Choroid plexus epithelial cell (primary cell): ENCODE measurements around the gene VSTM2B.

ENCODE experiments used
- DNase-seq: peaks from one replicate; pipeline ENCODE4 v3.0.0-alpha.2; 2010; ENCODE audit warnings: low read depth
- H3K4me3 ChIP-seq: 2 replicates; pipeline ENCODE4 v1.5.1; 2011; ENCODE audit warnings: low read depth, mild to moderate bottlenecking, control low read depth, low read length, moderate library complexity
- CTCF ChIP-seq: conservative IDR thresholded peaks from 2 replicates; pipeline ENCODE4 v1.5.1; 2011; ENCODE audit warnings: low read depth, mild to moderate bottlenecking, control low read depth, inconsistent platforms, low read length, moderate library complexity

VSTM2B gene

GRCh38 chr19:29519931-29520330 lies 5.9 kb upstream of the VSTM2B start:
- H3K4me3 ChIP-seq, result no peak overlapping the region
- no peak for TF ChIP-seq CTCF
- no peak for DNase-seq

- H3K4me3 ChIP-seq, result no peak overlapping the region
- DNase-seq, result no peak
- no peak for TF ChIP-seq CTCF
Measured at GRCh38 chr19:29520390-29520789, 5.4 kb upstream of the VSTM2B start.

- no peak for DNase-seq
- H3K4me3 ChIP-seq, result no peak overlapping the region
- no peak for TF ChIP-seq CTCF
Measured at GRCh38 chr19:29521291-29522075, 4.3 kb upstream of the VSTM2B start.

- no peak for TF ChIP-seq CTCF
- no peak overlapping the region for H3K4me3 ChIP-seq
- DNase-seq, result no peak
Measured at GRCh38 chr19:29523568-29523967, 2.2 kb upstream of the VSTM2B start.

GRCh38 chr19:29524201-29524911 lies 1.4 kb upstream of the VSTM2B start:
- no peak for DNase-seq
- H3K4me3 ChIP-seq, result no peak overlapping the region
- no peak for TF ChIP-seq CTCF

- H3K4me3 ChIP-seq, result no peak overlapping the region
- DNase-seq, result no peak
- no peak for TF ChIP-seq CTCF
Measured at GRCh38 chr19:29524912-29525831, 622 bp upstream of the VSTM2B start.
